ENCODE data around the gene KLRG1. TPM values are rescaled to one million over a fixed set of nuclear protein-coding genes. Genes with fewer than 3 reads are reported as not detected.

The KLRG1 gene
- total and polyA plus RNA-seq, 4 donors: 0.95 to 2.8 (median 2.6) TPM

GRCh38 chr12:9049520-9050133 is 60.3 kb downstream of the KLRG1 start:
- H3K9me3 ChIP-seq (ENCODE audit: control insufficient read depth in 4 of 4, low read length in 3 of 4): no peaks in the 10 kb centered on the region
- TF ChIP-seq TAF1 (conservative IDR thresholded peaks at IDR 0.05) (no peak), CTCF (IDR thresholded peaks at IDR 0.05; ENCODE audit: low read depth, low read length, missing input control) (peak; percentile 47), RAD21 (IDR thresholded peaks at IDR 0.05) (peak; percentile 71 to 77)
- no peak overlapping the region for H3K27ac ChIP-seq (ENCODE audit: low read depth in 1 of 2, low read length in 2 of 2)
- no peak for DNase-seq (ENCODE audit: low spot score)
- no peaks in the 10 kb centered on the region for H3K4me1 ChIP-seq (ENCODE audit: control insufficient read depth in 4 of 4, insufficient read depth in 4 of 4, low read length in 3 of 4)
- 19% methylated on average over 6 of the region's 6 CpGs for WGBS
- no peak overlapping the region for H3K4me3 ChIP-seq (ENCODE audit: low read depth in 1 of 3, low read length in 3 of 3)
- H3K36me3 ChIP-seq (ENCODE audit: control insufficient read depth in 4 of 4, insufficient read depth in 3 of 4, low read depth in 1 of 4, low read length in 3 of 4): no peaks in the 10 kb centered on the region
- H3K27me3 ChIP-seq (ENCODE audit: control insufficient read depth in 4 of 4, insufficient read depth in 4 of 4, low read length in 3 of 4): no peaks in the 10 kb centered on the region
- H3K9ac ChIP-seq (ENCODE audit: low read depth in 1 of 2, low read length in 2 of 2): no peak overlapping the region

DNA sequence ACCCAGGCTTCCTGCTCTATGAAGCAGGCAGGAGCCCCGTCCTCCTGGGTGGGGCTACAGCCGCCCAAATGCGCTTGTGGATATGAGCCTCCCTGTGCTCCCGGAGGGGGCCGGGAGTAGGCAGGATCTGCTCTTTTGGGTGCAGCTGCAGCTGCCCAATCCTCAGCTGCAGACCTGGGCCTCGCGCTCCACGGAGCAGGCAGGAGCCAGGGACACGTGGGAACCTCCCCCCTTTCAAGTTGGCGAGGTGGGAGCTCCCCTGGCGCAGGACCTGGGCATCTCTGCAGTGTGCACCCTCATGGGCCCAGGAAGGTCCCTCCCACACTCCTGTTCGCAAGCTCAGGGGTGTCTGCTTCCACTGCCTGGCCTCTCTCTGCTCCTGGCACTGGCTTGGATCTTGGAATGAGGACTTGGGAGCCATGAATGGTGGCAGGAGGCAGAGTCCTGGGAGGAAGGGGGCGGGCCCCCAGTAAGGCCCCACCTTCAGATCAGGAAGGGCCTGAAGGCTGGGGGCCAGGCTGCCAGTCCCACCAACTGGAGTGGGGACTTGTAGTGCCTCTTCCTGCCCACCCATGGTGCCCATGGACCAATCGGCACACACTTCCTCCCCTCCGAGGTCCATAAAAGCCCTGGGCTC is 61.3 kb downstream of the KLRG1 start:
- H3K27me3 ChIP-seq (ENCODE audit: control insufficient read depth in 4 of 4, insufficient read depth in 4 of 4, low read length in 3 of 4): no peaks in the 10 kb centered on the region
- H3K27ac ChIP-seq (ENCODE audit: low read depth in 1 of 2, low read length in 2 of 2): no peak overlapping the region
- H3K4me1 ChIP-seq (ENCODE audit: control insufficient read depth in 4 of 4, insufficient read depth in 4 of 4, low read length in 3 of 4): no peaks in the 10 kb centered on the region
- DNase-seq (ENCODE audit: low spot score): no peak
- no peaks in the 10 kb centered on the region for H3K9me3 ChIP-seq (ENCODE audit: control insufficient read depth in 4 of 4, low read length in 3 of 4)
- no peak overlapping the region for H3K4me3 ChIP-seq (ENCODE audit: low read depth in 1 of 3, low read length in 3 of 3)
- H3K36me3 ChIP-seq (ENCODE audit: control insufficient read depth in 4 of 4, insufficient read depth in 3 of 4, low read depth in 1 of 4, low read length in 3 of 4): no peaks in the 10 kb centered on the region
- TF ChIP-seq ATF3 (IDR thresholded peaks at IDR 0.05): no peak
- H3K9ac ChIP-seq (ENCODE audit: low read depth in 1 of 2, low read length in 2 of 2): no peak overlapping the region
- 85% methylated on average over 15 of the region's 15 CpGs for WGBS

GRCh38 chr12:9051158-9051550 is 61.8 kb downstream of the KLRG1 start:
- H3K9me3 ChIP-seq (ENCODE audit: control insufficient read depth in 4 of 4, low read length in 3 of 4): no peaks in the 10 kb centered on the region
- H3K27ac ChIP-seq (ENCODE audit: low read depth in 1 of 2, low read length in 2 of 2): no peak overlapping the region
- no peaks in the 10 kb centered on the region for H3K4me1 ChIP-seq (ENCODE audit: control insufficient read depth in 4 of 4, insufficient read depth in 4 of 4, low read length in 3 of 4)
- TF ChIP-seq RXRA (IDR thresholded peaks at IDR 0.05): no peak
- 80% methylated on average over 6 of the region's 6 CpGs for WGBS
- no peak overlapping the region for H3K9ac ChIP-seq (ENCODE audit: low read depth in 1 of 2, low read length in 2 of 2)
- H3K36me3 ChIP-seq (ENCODE audit: control insufficient read depth in 4 of 4, insufficient read depth in 3 of 4, low read depth in 1 of 4, low read length in 3 of 4): no peaks in the 10 kb centered on the region
- H3K27me3 ChIP-seq (ENCODE audit: control insufficient read depth in 4 of 4, insufficient read depth in 4 of 4, low read length in 3 of 4): no peaks in the 10 kb centered on the region
- no peak overlapping the region for H3K4me3 ChIP-seq (ENCODE audit: low read depth in 1 of 3, low read length in 3 of 3)
- no peak for DNase-seq (ENCODE audit: low spot score)

- TF ChIP-seq YY1 (IDR thresholded peaks at IDR 0.05) (no peak), ATF3 (IDR thresholded peaks at IDR 0.05) (no peak), GABPA (IDR thresholded peaks at IDR 0.05 in 1 of 2, conservative IDR thresholded peaks at IDR 0.05 in 1 of 2) (no peak), ZBTB33 (IDR thresholded peaks at IDR 0.05) (no peak), JUND (IDR thresholded peaks at IDR 0.05) (no peak), FOXA1 (IDR thresholded peaks at IDR 0.05) (no peak), MAX (IDR thresholded peaks at IDR 0.05) (no peak)
- WGBS: 82% methylated on average over 1 of the region's 1 CpG
- no peak overlapping the region for H3K9ac ChIP-seq (ENCODE audit: low read depth in 1 of 2, low read length in 2 of 2)
Measured at GRCh38 chr12:9052610-9053009, 63.3 kb downstream of the KLRG1 start.

More at GRCh38 chr12:9052610-9053009, 63.3 kb downstream of the KLRG1 start:
- DNase-seq (ENCODE audit: low spot score): no peak
- no peak overlapping the region for H3K4me3 ChIP-seq (ENCODE audit: low read depth in 1 of 3, low read length in 3 of 3)
- H3K27me3 ChIP-seq (ENCODE audit: control insufficient read depth in 4 of 4, insufficient read depth in 4 of 4, low read length in 3 of 4): no peaks in the 10 kb centered on the region
- no peaks in the 10 kb centered on the region for H3K36me3 ChIP-seq (ENCODE audit: control insufficient read depth in 4 of 4, insufficient read depth in 3 of 4, low read depth in 1 of 4, low read length in 3 of 4)
- no peak overlapping the region for H3K27ac ChIP-seq (ENCODE audit: low read depth in 1 of 2, low read length in 2 of 2)
- no peaks in the 10 kb centered on the region for H3K9me3 ChIP-seq (ENCODE audit: control insufficient read depth in 4 of 4, low read length in 3 of 4)
- no peaks in the 10 kb centered on the region for H3K4me1 ChIP-seq (ENCODE audit: control insufficient read depth in 4 of 4, insufficient read depth in 4 of 4, low read length in 3 of 4)

All from liver (tissue), 9 donors.